ENCODE data around the gene GRB10.
A peak's percentile ranks its signal among the peaks of the same experiment; 100 is the strongest.

Gene GRB10

DNA sequence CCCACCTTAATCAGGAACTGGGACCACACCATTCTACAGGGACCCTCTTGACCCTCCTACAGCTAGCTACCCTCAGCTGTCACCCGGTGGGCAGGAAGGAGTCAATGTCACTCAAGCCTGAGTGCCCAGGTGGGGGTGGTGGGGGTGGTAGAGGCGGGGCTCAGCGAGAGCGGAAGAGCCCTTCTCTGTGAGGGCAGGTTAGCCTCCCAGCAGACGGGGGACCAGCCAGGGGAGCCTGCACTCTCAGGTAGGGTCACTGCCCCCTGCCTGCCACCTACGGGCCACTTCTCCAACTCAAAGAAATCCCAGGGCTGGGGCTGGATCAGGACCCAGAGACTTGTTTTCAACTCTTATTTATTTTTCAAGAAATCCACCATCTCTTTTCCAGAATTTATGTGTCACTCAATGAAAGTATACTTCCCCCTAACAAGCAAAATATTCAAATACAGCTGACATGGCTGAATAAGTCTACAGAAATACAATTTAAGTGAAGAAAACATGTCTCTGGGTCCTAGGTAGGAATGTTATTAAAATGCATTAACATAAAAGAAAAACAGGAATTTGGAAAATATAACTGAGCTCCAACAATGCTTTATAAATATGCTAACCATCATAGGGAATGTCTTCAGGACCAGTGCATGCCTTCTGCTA is 154.1 kb downstream of the GRB10 start:
- DNase-seq, result no peak

DNA sequence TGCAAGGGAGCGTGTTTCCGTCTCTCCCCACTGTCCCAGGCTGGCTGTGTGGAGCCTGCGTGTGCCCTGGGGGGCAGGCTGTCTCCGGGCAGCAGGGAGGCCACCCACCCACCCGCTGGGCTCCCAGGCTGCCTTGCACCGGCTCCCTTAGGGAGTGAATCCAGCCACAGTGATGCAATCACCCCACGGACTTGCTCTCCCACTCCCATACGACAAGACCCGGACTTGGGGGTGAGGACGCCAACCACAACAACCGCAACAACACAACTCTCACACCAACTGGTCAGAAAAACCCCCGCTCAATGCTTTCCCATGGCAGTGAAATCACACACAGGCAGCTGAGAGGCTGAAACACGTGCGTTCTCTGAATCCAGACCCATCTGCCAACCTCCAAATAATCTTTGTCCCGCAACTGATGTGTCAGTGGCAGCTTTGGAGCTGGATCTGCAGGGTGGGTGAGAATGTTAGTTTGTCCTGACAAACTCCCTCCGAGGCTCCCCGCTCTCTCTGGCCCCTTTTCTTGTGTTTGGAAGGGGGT is 154.8 kb downstream of the GRB10 start:
- DNase-seq, result no peak

DNA sequence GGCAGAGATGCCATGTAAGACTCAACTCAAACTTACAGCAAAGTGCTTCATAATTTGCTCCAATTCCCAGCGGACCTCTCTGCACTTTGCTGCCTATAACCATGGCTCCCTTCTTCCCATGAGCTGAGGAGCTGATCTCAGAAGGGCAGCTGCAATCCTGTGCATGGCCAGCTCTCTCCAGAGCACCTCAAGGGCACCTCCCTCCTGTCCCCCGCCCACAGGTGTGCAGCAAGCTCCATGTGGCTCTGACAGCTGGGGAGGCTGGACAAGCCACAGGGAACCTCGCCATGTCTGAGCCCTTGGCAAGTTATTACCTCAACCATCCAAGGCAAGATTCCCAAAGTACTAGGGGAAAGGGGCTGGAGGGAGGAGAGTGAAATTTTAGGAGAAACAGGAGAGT is 156.4 kb downstream of the GRB10 start:
- no peak for DNase-seq

DNA sequence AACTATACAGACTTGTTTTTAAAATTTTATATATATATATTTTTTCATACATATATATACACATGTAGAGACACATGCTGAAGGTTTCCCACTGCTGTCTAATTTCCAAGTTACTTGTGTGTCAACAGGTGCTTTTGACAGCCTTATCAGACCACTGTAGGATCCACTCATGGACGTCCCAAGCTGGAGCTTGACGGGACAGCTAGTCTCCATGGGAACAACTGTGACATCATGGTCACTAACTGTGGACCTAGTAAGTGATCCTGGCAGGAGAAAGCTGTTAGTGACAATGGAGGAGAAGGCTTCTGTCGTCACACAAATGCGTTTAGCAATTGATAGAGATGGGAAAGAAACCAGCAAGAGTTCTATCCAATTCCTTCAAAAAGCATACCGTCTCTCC is 157.3 kb downstream of the GRB10 start:
- DNase-seq, result no peak

DNA sequence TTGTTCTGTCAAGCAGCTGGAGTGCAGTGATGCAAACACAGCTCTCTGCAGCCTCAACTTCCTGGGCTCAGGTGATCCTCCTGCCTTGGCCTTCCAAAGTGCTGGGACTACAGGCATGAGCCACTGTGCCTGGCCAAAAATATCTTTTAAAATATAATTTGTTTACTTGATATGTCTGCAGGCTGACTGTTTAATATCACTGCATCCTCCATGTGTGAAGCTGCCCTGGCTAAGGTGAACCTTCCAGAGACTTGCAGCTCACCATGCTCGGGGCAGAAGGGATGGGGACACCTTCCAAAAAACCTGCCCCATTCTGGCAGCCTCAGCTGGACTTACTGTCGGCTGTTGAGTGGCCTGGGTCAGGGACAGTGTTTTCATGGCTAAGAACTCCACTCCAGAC is 159.9 kb downstream of the GRB10 start:
- DNase-seq, result no peak

DNA sequence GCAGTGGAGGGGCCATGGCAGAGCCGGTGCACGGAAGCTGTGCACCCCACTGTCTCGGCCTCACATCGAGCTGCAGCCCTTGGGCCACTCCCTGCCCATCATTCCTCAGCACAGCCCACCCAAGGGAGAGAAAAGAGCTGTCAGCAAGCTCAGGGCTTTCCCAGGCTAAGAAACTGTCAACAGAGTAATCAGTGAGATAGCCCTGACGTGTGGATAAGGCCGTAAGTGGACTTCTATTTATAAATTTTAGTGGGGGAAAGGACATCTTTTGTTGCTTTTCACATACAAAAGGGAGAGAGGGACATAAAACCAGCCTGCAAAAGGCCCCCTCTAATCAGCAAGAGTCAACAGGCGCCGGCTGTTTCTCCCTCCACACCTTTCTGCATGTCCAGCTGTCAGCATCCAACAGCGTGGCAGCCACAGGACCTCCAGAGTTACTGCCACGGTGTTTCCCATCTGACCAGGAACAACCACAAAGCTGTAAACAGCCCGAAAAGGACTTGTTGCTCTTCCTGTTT is 160.7 kb downstream of the GRB10 start:
- DNase-seq, result no peak

DNA sequence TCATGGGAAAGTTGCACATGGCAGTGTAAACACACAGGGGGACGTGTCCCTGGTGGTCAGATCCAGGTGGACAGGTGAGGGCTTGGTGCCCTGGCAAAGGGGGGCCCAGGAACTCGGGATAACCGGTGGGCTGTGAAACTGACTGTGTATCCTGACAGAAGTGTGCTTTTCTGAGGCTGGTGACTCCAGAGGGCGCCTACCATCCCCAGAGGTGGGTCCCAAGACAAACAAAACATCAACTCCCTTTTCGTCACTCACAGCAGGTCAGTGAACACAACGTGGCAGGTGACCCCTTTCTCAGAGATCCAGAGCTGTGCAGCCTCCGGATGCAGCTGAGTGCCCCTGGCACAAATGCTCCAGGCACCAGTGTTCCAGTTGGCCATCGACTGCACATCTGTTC is 161.5 kb downstream of the GRB10 start:
- no peak for DNase-seq

DNA sequence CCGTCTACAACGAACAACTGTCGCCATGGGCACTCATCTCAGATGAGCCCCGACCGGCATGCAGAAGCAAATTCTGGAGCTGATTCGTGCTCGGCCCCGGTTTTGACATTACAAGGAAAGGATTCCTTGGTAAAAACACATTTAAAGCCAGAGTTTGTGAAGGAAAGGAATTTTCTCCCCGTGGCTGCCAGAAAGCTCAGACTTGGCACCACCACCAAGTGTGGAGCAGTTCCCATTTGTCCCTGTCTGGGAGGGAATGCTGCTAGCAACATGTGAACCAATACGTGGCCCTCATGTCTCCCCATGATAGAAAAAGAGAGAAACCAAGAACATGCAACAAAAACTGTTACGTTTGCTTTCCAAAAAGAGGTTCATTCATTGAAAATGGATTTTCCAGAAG is 162.3 kb downstream of the GRB10 start:
- no peak for DNase-seq

DNA sequence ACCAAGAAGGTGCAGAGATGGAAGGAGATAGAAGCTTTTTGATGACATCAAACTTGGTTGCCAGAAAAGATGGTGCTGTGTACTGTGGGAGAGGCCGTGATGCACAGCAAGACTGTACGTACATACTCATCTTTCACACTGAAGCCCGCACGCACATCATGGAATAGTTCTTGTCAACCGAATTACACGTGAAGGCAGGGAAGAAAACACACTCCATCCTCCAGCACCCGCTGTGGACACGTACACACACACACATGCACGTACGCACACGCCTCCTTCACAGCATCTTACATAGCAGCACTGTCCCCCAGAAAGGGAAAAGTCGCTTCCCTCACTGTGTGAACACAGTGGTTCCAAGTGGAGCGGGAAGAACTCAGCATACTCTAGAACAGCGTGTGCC is 163.0 kb downstream of the GRB10 start:
- no peak for DNase-seq

DNA sequence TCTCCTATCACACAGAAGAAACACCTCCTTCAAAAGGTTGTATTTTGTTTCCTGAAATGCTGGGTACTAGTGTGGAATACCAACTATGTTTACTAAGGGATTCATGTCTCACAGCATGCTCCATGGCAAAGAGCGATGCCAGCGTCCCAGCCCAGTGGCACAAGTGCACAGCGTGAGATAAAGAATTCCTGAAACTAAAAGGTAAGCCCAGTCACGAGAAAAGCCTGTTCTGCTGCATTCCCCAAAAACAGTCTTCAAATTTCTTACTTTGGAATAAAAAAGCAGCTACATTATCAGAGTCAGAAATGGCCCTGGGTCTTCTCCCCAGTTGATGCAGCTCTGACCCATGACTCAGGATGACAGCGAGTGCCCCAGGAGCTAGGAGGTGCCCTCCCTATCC is 164.4 kb downstream of the GRB10 start:
- DNase-seq, result no peak

DNA sequence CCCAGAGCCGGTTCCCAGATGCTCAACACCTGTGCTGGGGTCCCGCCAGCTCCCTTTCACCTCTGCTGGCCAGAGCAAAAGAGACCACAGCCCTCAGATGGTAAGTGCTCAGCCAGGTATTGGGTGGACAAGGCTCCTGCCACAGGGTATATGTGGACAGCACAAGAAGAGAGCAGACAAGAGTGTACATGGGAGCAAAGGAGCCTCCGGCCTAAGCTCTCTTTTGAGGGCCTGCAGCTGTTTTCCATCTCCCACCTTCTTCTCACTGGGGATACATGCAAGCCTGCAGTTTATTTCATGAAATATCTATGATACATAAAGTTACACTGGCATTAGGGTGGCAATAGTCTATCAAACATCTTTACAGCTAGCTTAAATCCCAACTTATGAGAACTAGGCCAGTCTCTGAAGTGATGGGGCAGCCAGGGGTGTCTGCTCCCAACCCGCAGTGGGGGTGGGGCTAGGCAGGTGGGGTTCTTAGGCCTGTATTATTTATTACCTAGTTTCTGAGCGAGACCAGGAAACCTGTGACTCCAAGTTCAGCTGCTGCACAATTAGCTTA is 167.1 kb downstream of the GRB10 start:
- DNase-seq, result no peak

DNA sequence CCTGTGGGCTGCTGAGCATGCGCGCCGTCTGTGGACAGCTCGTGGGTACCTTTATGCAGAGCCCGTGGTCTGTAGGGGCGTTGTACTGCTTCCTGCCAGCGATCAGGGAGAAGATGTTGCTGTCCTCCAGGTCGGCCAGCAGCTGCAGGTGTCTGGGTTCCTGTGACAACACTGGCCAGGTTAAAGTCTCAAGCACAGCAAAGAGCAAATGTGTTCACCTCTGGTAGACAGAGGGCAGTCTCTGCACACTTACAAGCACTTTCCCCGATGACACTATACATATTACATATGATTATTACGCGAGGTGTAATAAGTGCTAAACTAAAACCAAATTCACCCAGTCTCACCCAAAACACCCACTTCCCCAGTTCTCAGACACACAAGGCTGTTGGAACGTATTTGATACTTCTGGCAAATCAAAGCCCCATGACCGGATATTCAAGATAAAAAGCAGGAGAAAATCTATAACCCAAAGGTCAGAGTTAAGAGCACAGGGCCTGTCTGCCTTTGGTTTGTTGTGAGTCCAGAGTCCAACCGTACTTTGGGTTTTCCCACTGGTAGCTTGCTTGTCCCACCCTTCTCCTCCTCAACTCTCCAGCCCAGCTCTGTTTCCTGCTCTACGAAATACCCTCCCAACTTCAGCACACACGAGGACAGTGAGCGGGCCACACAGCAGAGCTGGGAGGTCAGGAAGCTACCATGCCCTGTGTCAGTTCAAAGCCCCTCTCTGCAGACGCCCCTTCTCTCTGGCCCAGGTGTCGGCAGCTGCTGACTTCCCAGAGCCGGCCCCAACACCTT is 167.8 kb downstream of the GRB10 start:
- no peak for DNase-seq

DNA sequence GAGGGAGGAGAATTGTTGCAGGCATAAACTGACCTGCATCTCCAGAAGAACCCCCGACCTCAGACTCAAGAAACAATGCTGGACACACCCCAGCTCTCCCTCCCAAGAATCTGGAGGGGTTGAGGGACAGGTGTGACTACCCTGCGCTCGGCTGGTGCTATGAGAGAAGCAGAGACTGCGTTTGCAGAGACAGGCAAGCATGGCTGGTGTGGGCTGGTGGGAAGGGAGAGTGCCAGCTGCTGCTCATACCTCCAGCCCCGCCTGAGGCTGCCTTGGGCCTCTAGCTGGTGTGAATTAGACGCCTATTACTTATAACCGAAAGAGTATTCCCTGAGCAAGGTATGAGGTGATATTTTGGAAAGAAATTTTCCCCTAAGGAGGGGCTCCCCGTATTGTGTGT is 169.2 kb downstream of the GRB10 start:
- no peak for DNase-seq

DNA sequence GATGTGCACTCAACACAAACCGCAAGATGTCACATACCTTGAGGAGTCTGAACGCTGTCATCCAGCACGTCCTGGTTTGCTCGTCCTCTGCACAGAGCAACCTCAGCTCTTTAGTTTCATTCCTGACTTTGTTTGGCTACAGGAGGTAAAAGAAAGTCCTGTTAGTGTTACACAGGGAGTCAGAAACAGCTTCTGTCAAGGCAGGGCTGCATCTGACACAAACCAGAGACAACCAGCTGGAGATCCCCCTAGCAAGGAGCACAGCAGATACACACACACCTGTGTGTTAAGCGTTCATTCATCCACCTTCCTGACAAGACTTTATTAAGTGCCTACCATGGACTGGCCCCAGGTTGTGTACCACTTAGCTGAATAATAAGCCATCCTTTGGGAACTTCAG is 170.0 kb downstream of the GRB10 start:
- DNase-seq, result no peak

DNA sequence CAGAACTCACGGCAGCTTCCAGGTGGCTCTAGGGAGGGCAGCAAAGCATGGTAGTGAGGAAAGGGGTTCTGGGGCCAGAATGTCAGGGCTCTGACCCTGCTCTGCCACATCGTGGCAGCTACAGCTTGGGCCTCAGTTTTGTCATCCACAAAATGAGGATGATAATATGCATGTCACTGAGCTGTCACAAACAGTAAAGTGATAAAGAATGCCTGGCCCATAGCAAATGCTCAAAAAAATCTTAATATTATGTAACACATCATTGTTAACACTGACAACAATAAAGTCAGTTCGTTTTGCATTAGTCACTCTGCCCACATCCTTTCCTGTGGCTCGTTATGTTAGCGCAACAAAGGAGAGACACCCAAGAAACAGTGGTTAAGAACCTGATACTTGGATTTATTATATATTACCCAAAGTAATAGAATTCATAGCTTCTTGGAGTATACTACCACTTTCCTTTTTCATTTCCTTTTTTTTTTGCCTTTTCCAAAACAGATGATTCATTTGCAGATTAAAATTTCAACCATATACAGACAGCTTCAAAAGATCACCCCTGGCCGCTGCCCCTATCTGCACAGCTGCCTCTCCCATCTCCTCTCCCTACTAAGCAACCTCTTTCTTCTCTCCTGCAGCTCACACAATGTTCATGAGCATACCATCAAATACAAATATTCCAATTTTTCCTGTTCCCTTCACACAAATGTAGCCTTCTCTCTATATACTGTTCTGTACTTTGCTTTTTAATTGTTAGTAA is 172.0 kb downstream of the GRB10 start:
- peak; percentile 0 for DNase-seq

DNA sequence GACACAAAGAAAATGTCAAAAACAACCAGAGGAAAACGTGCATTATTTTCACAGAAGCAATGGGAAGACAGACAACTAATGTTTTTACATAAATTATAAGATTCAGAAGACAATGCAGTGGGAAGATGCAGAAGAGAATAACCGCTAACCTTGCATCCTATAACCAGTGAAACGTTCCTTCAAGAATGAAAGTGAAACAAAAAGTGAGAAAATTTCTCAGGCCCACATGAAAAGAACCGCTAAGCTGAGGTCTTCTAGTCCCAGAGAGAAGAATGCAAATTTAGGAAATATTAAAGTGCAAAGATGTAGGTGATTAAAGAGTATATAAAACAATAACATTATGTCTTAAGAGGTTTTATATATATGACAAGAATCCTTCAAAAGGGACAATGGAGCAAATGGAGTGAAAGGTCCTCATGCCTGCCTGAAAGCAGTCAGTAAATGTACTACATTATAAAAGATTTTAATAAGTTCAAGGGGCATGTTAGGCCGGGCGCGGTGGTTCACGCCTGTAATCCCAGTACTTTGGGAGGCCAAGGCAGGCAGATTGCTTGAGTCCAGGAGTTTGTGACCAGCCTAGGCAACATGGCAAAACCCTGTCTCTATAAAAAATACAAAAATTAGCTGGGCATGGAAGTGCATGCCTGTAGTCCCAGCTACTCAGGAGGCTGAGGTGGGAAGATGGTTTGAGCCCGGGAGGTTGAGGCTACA is 174.3 kb downstream of the GRB10 start:
- DNase-seq, result peak; percentile 42

DNA sequence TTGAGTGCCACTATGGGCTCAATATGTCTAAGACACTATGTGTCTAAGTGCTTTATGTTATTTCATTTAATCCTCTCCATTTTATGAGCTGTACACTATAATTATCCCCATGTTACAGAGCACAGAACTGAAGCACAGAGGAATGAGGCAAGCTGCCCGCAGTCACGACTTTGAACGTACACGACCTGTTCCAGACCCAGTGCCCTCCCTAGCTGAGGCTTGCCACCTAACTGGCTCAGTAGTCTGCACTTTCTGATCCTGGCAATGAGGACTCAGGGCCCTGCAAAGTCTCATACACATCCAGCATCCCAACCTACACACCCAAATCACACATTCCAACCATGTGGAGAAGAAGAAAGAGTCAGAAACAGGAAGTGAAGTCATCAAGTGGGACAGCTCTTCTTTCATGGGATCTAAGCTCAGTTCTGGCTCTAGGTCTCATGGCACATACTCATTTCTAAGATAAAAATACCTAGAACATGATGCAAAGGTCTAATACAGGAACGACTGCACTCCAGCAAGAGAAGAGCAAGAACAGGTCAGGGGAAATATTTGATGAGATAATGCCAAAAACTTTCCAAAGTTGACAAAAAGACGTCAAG is 175.1 kb downstream of the GRB10 start:
- DNase-seq, result no peak

DNA sequence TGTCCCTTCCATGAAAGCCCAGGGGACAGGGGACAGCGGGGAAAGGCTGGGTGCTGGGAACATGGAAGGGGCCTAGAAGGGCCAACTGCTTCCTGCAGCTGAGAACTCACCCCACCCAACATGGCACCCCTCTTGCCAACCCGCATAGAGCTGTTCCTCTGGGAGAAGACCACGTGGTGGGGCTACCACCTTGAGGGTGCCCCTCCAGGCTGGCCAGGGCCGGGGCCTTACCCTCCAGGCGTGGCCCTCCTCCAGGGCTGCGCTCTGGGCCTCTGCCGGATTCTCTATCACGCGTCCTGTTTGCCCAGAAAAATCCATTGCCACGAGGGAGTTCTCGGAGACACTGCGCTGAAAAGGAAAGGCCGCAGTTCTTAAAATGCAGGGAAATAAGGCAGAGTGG is 177.6 kb downstream of the GRB10 start:
- DNase-seq, result no peak

DNA sequence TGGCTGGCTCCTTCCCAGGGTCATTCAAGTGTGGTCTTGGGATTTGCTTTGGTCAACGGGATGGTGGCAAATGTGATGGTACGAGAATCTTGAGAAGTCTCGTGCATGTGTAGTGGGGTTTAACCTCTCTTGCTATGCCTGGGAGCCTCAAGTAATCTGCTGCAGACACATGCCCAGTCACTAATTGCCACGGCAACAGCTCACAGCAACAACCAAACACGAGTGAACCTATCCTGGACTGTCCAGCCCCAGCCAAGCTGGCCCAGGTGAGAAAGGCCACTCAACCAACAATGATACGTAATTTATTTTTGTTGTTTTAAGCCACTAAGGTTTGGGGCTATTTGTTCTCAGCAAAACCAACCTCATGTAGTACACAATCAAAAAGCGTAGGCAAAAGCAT is 179.4 kb downstream of the GRB10 start:
- no peak for DNase-seq

DNA sequence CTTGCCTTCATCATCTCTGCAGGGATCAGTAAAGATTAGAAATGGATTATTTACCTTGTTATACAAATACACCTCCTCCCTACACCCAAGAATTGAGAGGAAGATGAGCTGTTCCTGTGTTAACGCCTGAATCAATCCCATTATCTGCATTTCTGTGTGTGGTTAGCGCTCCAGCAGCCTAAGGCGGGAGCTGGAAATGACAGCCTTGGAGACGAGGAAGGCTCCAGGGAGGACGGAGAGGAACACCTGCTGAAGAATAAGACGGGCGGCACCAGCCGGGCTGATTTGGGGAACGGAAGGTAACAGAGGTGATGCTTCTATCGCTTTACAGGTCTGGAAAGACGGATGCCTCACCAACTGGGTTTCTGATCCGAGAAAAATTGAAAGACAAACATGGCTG is 183.3 kb downstream of the GRB10 start:
- DNase-seq, result no peak

DNA sequence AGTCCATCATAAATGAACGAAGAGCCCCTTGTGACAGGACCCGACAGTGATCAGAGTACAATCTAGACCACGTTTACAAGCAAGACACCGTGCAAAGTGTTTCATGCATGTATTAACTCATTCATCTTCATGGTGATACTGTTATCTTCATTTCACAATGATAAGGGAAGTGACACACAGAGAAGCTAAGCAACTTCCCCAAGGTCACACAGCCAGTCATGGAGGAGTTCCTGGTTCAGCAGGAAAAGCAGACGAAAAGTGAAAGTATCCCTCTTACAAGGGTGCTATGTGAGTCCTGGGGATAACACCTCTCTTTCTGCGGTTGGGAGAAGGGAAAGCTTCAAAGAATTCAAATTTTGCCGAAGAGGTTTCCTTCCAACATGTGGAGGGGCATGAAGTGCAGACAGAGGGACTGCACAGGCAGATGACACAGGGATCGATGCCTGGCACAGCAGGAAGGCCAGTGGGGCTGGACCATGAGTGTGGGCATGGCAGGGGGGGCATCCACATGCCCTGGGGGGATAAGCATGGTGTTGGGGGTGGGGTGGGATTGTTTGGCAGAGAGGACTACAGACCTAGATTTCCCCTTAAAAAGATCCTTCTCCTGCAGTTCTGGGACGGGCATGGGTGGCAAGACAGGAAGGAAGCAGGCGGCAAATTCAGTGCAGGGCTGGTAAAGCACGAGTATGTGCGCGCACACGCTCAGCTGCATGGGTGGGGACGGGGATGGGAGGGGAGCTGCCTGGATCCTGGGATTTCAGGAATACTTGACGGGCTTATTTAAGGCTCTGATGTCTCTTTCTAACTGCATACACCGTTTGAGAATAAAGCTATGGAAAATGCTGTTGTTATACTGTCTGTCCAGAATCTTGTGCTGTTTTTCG is 184.0 kb downstream of the GRB10 start:
- no peak for DNase-seq

All from OCI-M1 (cell line).